Activated naive CD8-positive, alpha-beta T cell treated with anti-CD3 and anti-CD28 coated beads, Interleukin-2, amount 10 ng/mL, durations not matched to agents 7 days and 5 days (primary cell): Measurements from ENCODE around the gene DNAJC3. TPM values are rescaled to one million over a fixed set of nuclear protein-coding genes. Genes with fewer than 3 reads are reported as not detected.
"Not testable (repeated sequence)": the region's sequence is repeated elsewhere in the genome, so short reads cannot be mapped to it uniquely, and the experiment has no call there.

Source experiments
- ATAC-seq: fragments of 150-1000 bp; cut with Tn5 transposase; one replicate; pipeline ENCODE4 v1.10.0; 2021; ENCODE audit warnings: low read depth, moderate library complexity
- POLR2A ChIA-PET: fragments of 350-600 bp; sonication (Branson Sonifier 250); formaldehyde crosslinking; loops from one replicate; lab custom pipeline; 2021; ENCODE audit warnings: antibody characterized with exemption; lab: Charles Lee
- DNase-seq: peaks from one replicate; pipeline ENCODE4 v3.0.0; 2021
- H3K27ac Mint-ChIP-seq: one replicate; pipeline ENCODE4 v1.8.0; 2022; ENCODE audit warnings: mild to moderate bottlenecking, mixed read lengths
- H3K27me3 Mint-ChIP-seq: one replicate; pipeline ENCODE4 v1.8.0; 2022; ENCODE audit warnings: mild to moderate bottlenecking, moderate library complexity, mixed read lengths
- H3K36me3 Mint-ChIP-seq: one replicate; pipeline ENCODE4 v1.8.0; 2021; ENCODE audit warnings: mild to moderate bottlenecking, mixed read lengths
- H3K4me1 Mint-ChIP-seq: one replicate; pipeline ENCODE4 v1.8.0; 2021; ENCODE audit warnings: mixed read lengths
- H3K4me3 Mint-ChIP-seq: one replicate; pipeline ENCODE4 v1.8.0; 2022; ENCODE audit warnings: mild to moderate bottlenecking, moderate library complexity, mixed read lengths
- H3K9me3 Mint-ChIP-seq: one replicate; pipeline ENCODE4 v1.8.0; 2021; ENCODE audit warnings: mixed read lengths
- total RNA-seq, 2 experiments: library from RNA; stranded (reverse); gene quantifications; one replicate each; pipeline ENCODE4 v1.2.3, GENCODE V29; 2021

DNAJC3 gene
- total RNA-seq, 2 experiments from 2014 or later: 14.9 to 16.6 TPM

DNA sequence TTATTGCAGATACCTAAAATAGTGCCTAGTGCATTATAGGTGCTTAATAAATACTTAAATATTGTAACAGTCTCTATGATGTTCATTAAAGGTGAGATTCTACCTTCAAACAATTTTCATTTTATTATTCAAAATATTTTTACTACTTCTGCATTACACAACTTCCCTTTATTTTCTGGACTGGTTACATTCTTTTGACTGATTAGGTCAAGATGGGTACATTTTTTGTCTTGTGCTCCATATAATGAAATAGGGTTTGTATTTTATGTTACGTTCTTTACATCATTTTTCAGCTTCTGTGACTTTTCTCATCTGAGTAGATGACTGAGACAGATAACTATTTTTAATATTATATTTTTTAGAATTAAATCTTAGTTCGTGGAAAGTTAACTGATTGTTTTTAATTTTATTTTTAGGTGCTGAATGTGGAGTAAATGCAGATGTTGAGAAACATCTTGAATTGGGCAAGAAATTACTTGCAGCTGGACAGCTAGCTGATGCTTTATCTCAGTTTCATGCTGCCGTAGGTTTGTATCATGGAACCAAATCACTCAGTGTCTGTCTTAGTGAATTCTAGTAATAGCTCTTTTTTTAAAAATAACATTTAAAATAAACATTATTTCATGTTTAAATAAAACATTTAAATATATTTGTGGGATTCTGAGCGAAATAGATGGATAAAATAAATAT is 32.0 kb downstream of the DNAJC3 start:
- Mint-ChIP-seq H3K27me3 (no peaks in the 10 kb centered on the region), H3K4me1 (peaks cover 14% of the 10 kb centered on the region), H3K27ac (no peak overlapping the region), H3K9me3 (peaks cover 6% of the 10 kb centered on the region), H3K4me3 (no peak overlapping the region), H3K36me3 (peaks cover 45% of the 10 kb centered on the region)
- ATAC-seq (no peak), DNase-seq (no peak)
- POLR2A ChIA-PET: interaction anchor here (2.0 kb wide), 1 partner anchor 33 kb away, joined by 7 read pairs; no protein-coding TSS in a partner anchor

DNA sequence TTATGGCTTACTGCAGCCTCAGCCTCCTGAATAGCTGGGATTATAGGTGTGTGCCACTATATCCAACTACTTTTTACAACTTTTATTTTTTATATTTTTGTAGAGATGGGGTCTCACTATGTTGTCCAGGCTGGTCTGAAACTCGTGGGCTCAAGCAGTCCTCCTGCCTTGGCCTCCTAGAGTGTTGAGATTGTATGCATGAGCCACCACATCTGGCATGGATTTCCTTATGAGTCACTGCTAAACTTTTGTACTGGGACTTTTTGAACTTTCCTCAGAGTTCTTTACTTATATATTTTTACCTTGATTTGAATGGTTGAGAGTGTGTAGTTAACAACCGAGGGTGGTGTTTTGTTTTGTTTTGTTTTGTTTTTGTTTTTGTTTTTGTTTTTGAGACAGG is 33.4 kb downstream of the DNAJC3 start:
- peaks cover 6% of the 10 kb centered on the region for H3K9me3 Mint-ChIP-seq
- no peaks in the 10 kb centered on the region for H3K27me3 Mint-ChIP-seq
- POLR2A ChIA-PET: interaction anchor here (2.0 kb wide), 1 partner anchor 34 kb away, joined by 7 read pairs; no protein-coding TSS in a partner anchor
- DNase-seq: no peak
- no peak overlapping the region for H3K27ac Mint-ChIP-seq
- no peak overlapping the region for H3K4me3 Mint-ChIP-seq
- H3K4me1 Mint-ChIP-seq: peaks cover 14% of the 10 kb centered on the region
- H3K36me3 Mint-ChIP-seq: peaks cover 45% of the 10 kb centered on the region
- ATAC-seq: no peak

DNA sequence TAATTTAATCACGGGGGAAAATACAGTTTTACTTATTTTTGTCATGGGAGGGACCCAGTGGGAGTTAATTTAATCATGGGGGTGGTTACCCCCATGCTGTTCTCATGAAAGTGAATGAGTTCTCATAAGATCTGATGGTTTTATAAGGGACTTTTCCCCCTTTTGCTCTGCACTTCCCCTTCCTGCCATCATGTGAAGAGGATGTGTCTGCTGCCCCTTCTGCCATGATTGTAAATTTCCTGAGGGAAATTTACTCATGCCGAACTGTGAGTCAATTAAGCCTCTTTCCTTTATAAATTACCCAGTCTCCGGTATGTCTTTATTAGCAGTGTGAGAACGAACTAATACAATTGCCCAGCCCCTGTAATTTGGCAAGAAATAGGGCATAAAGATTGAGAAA is 35.9 kb downstream of the DNAJC3 start:
- H3K27ac Mint-ChIP-seq, ATAC-seq, H3K4me1 Mint-ChIP-seq, DNase-seq, H3K27me3 Mint-ChIP-seq, POLR2A ChIA-PET, H3K4me3 Mint-ChIP-seq, H3K9me3 Mint-ChIP-seq: not testable (repeated sequence)
- H3K36me3 Mint-ChIP-seq: peaks cover 53% of the 10 kb centered on the region

DNA sequence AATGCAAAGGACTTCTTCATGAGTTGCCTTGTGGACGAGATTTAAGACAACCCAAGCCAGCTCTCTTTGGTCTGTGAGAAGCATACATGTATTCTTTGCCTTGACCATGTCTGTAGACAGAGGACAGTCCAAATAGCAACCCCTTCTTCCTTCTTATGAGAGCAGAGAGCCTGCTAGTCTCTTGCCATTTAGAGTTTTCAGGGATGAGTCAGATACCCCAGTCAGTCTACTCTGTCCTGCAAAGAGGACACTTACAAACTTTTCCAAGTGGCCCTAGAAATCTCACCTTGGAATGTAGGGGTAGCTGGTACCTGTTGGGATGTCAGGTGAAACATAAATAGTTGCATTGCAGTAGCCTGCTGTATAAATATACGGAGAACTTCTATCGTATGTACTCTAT is 36.7 kb downstream of the DNAJC3 start:
- Mint-ChIP-seq H3K36me3 (peaks cover 56% of the 10 kb centered on the region), H3K9me3 (peaks cover 9% of the 10 kb centered on the region), H3K27me3 (no peaks in the 10 kb centered on the region), H3K4me1 (no peaks in the 10 kb centered on the region), H3K27ac (no peak overlapping the region), H3K4me3 (no peak overlapping the region)
- no peak for ATAC-seq
- DNase-seq: no peak
- POLR2A ChIA-PET: no interaction called here

DNA sequence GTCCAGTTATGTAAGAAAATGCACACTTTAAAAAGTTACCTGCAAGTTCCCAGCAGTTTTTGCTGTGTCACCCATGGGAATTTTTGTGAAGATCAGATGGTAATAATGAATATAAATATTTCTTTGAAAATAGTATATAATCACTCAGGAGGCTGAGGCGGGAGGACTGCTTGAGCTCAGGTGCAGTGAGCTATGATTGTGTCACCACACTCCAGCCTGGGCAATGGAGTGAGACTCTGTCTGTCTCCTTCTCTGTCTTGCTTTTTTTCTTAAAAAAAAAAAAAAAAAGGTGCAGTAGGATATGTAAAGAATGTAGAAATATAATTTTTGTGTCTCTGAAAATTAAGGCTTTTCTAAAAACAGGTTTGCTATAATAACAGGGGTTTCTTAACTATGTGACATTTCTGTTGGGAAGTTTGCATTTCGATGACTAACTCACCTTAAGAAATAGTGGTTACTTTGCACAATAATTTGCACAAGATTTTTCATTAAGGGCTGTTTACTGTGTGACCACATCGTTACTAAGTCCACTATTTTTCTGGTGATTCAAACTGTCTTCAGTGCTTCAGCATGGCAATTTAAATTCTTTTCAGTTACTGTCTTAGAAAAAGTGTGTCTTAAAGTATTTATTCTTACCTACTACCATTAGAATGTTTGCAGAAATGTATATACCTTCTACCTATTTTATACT is 37.3 kb downstream of the DNAJC3 start:
- peaks cover 61% of the 10 kb centered on the region for H3K36me3 Mint-ChIP-seq
- H3K9me3 Mint-ChIP-seq: peaks cover 9% of the 10 kb centered on the region
- POLR2A ChIA-PET: no interaction called here
- H3K27me3 Mint-ChIP-seq: no peaks in the 10 kb centered on the region
- no peak overlapping the region for H3K4me3 Mint-ChIP-seq
- no peaks in the 10 kb centered on the region for H3K4me1 Mint-ChIP-seq
- DNase-seq (no peak), ATAC-seq (no peak)
- no peak overlapping the region for H3K27ac Mint-ChIP-seq

DNA sequence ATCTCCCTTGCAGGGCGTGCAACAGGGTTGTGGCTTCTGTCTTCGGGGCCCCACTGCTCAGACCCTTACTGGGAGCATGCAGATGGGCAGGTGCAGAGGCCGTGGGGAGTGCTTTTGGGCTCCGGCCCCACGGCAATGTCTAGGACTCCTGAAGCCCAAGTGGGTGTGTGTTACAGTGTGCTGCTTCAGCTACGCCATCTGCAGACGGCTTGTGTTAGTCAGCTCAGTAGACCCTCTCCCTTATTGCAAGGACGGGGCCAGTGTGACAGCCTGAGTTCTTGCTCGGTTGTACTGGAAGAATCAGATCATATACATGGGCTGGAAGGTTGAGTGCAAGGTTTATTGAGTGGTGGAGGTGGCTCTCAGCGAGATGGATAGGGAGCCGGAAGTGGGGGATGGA is 39.3 kb downstream of the DNAJC3 start:
- Mint-ChIP-seq H3K27me3 (no peaks in the 10 kb centered on the region), H3K27ac (no peak overlapping the region), H3K4me3 (no peak overlapping the region), H3K36me3 (peaks cover 48% of the 10 kb centered on the region), H3K4me1 (no peaks in the 10 kb centered on the region), H3K9me3 (peaks cover 9% of the 10 kb centered on the region)
- no peak for ATAC-seq
- DNase-seq: no peak
- POLR2A ChIA-PET: no interaction called here

DNA sequence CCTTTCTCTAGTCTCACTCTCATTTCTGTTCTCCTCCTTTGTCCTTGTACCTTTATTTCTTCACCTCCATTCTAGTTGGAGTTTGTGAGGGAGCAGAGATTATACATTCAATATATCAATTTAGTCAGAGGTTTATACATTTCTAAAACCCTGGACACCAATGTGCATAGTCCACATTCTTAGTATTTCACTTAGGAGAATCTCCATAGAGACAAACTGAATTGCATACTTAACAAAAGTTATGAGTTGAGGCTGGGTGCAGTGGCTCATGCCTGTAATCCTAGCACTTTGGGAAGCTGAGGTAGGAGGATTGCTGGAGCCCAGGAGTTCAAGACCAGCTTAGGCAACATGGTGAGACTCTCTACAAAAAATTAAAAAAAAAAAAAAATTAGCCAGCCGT is 45.3 kb downstream of the DNAJC3 start:
- no peak overlapping the region for H3K4me3 Mint-ChIP-seq
- no peak overlapping the region for H3K27ac Mint-ChIP-seq
- POLR2A ChIA-PET: no interaction called here

DNA sequence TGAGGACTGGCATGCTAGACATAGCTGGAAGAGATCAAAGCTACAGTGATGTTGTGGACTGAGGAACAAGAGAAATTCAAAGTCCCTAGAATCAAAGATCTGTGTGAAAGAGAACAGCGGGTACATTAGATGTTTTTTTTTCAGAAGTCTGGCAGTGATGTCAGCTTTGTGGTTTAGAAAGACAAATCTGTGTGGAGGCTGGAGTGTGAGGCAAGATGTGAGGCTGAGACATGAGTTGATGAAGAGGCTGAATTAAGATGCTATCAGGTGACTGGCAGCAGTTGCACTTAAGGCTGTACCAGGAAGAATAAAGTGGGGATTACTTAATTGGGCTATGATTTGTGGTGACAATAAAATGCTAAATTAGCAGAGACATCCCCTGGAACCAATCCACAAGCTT is 46.5 kb downstream of the DNAJC3 start:
- POLR2A ChIA-PET: no interaction called here
- H3K36me3 Mint-ChIP-seq: peaks cover 31% of the 10 kb centered on the region

More for the DNA sequence above, 45.3 kb downstream of the DNAJC3 start:
- Mint-ChIP-seq H3K4me1 (peaks cover 3% of the 10 kb centered on the region), H3K27me3 (no peaks in the 10 kb centered on the region), H3K9me3 (peaks cover 1% of the 10 kb centered on the region), H3K36me3 (peaks cover 36% of the 10 kb centered on the region)
- ATAC-seq (no peak), DNase-seq (no peak)

DNA sequence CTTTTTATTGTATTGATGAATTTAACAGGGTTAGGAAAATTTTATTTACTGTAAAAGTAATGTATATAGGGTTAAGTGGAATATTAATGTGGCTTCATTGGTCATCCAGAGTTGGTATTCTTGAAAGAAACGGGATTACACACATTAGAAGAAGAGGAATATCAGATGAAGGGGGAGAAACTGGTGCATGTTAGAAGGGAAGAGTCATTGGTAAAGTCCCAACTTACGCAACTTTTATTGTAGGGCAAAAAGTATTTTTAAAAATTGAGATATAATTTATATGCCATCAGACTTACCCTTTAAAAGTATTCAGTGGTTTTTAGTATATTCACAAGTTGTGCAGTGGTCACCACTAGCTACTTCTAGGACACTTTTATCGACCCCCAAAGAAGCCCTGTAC is 47.3 kb downstream of the DNAJC3 start:
- H3K27ac Mint-ChIP-seq: no peak overlapping the region
- no peaks in the 10 kb centered on the region for H3K27me3 Mint-ChIP-seq

More for the DNA sequence above, 46.5 kb downstream of the DNAJC3 start:
- Mint-ChIP-seq H3K27me3 (no peaks in the 10 kb centered on the region), H3K4me1 (peaks cover 3% of the 10 kb centered on the region), H3K9me3 (no peaks in the 10 kb centered on the region), H3K27ac (no peak overlapping the region), H3K4me3 (no peak overlapping the region)
- DNase-seq: no peak
- ATAC-seq: no peak

DNA sequence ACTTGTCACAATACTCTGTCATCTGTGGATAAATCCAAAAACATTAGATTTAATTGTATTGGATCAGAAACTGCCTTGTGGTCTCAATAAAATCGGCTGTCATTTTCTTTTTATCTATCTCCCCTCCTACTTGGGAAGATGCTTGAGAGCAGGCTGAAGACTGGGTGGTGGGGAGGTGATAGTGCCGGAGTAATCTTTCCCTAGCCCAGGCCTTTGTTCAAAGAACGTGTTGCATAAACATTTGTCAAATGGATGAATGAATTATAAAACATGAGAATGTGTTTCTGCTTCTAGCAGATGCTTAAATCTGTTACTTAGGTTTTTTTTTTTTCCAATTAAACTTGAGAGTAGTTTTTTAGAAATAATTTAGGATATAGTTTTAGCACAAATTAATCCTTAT is 49.9 kb downstream of the DNAJC3 start:
- Mint-ChIP-seq H3K36me3 (peaks cover 44% of the 10 kb centered on the region), H3K9me3 (peaks cover 5% of the 10 kb centered on the region), H3K27ac (no peak overlapping the region), H3K4me3 (no peak overlapping the region), H3K27me3 (no peaks in the 10 kb centered on the region), H3K4me1 (peaks cover 5% of the 10 kb centered on the region)
- POLR2A ChIA-PET: no interaction called here
- no peak for DNase-seq
- ATAC-seq: no peak

More for the DNA sequence above, 47.3 kb downstream of the DNAJC3 start:
- H3K9me3 Mint-ChIP-seq: no peaks in the 10 kb centered on the region
- H3K36me3 Mint-ChIP-seq: peaks cover 29% of the 10 kb centered on the region
- POLR2A ChIA-PET: no interaction called here
- no peak for ATAC-seq
- no peak overlapping the region for H3K4me3 Mint-ChIP-seq
- DNase-seq: no peak
- peaks cover 3% of the 10 kb centered on the region for H3K4me1 Mint-ChIP-seq

DNA sequence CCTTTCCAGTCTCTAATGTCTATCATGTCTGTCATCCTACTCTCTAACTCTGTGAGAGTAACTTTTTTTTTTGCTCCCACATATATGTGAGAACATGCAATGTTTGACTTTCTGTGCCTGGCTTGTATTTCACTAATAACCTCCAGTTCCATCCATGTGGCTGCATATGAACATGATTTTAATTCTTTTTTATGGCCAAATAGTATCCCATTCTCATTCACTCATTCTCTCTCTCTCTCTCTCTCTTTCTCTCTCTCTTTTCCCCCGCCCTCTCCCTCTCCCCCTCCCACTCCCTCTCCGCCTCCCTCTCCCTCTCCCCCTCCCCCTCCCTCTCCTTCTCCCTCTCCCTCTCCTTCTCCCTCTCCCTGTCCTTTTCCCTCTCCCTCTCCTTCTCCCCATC is 52.0 kb downstream of the DNAJC3 start:
- POLR2A ChIA-PET: no interaction called here
- Mint-ChIP-seq H3K9me3 (peaks cover 14% of the 10 kb centered on the region), H3K4me1 (peaks cover 2% of the 10 kb centered on the region), H3K27ac (no peak overlapping the region), H3K27me3 (no peaks in the 10 kb centered on the region), H3K36me3 (peaks cover 50% of the 10 kb centered on the region), H3K4me3 (no peak overlapping the region)
- no peak for ATAC-seq
- DNase-seq: no peak

DNA sequence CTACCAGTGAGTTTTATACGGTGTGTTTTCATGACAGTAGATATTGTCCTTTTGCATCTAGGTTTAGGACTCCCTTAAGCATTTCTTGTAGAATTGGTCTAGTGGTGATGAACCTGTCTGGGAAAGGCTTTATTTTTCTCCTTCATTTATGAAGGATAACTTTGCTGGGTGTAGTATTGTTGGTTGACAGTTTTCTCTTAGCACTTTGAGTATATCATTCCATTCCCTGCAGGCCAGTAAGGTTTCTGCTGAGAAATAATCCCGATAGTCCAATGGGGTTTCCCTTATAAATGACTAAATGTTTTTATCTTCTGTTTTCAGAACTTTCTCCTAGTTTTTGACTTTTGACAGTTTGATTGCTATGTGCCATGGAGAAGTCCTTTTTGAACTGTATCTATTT is 57.2 kb downstream of the DNAJC3 start:
- peaks cover 35% of the 10 kb centered on the region for H3K36me3 Mint-ChIP-seq
- no peak overlapping the region for H3K4me3 Mint-ChIP-seq
- peaks cover 2% of the 10 kb centered on the region for H3K4me1 Mint-ChIP-seq
- H3K27ac Mint-ChIP-seq: no peak overlapping the region
- no peak for ATAC-seq
- no peaks in the 10 kb centered on the region for H3K27me3 Mint-ChIP-seq
- POLR2A ChIA-PET: interaction anchor here (0.6 kb wide), 1 partner anchor 1475 kb away, joined by 3 read pairs; no protein-coding TSS in a partner anchor
- no peak for DNase-seq
- H3K9me3 Mint-ChIP-seq: peaks cover 17% of the 10 kb centered on the region

DNA sequence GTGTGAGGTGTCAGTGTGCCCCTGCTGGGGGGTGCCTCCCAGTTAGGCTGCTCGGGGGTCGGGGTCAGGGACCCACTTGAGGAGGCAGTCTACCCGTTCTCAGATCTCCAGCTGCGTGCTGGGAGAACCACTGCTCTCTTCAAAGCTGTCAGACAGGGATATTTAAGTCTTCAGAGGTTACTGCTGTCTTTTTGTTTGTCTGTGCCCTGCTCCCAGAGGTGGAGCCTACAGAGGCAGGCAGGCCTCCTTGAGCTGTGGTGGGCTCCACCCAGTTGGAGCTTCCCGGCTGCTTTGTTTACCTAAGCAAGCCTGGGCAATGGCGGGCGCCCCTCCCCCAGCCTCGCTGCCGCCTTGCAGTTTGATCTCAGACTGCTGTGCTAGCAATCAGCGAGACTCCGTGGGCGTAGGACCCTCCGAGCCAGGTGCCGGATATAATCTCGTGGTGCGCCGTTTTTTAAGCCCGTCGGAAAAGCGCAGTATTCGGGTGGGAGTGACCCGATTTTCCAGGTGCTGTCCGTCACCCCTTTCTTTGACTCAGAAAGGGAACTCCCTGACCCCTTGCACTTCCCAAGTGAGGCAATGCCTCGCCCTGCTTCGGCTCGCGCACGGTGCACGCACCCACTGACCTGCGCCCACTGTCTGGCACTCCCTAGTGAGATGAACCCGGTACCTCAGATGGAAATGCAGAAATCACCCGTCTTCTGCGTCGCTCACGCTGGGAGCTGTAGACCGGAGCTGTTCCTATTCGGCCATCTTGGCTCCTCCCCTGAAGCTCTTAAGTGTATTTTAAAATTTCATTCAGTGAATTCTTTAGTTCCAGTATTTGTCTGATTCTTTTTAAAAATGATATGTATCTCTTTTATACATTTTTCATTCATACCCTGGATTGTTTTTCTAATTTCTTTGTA is 63.4 kb downstream of the DNAJC3 start:
- H3K27ac Mint-ChIP-seq, H3K27me3 Mint-ChIP-seq, H3K4me1 Mint-ChIP-seq, H3K4me3 Mint-ChIP-seq, DNase-seq, POLR2A ChIA-PET, H3K9me3 Mint-ChIP-seq, ATAC-seq: not testable (repeated sequence)
- H3K36me3 Mint-ChIP-seq: peaks cover 12% of the 10 kb centered on the region
